GM19351 (cell line): ENCODE measurements around the gene ABI3BP.

Source experiments
- ATAC-seq: cut with Tn5 transposase; IDR thresholded peaks from one replicate; pipeline ENCODE4 v1.9.1; 2021; ENCODE audit warnings: mild to moderate bottlenecking, moderate library complexity; ENCODE audit not compliant: unreplicated experiment

Gene ABI3BP

GRCh38 chr3:100893590-100893989 lies 99.6 kb downstream of the ABI3BP start:
- ATAC-seq = no peak

DNA sequence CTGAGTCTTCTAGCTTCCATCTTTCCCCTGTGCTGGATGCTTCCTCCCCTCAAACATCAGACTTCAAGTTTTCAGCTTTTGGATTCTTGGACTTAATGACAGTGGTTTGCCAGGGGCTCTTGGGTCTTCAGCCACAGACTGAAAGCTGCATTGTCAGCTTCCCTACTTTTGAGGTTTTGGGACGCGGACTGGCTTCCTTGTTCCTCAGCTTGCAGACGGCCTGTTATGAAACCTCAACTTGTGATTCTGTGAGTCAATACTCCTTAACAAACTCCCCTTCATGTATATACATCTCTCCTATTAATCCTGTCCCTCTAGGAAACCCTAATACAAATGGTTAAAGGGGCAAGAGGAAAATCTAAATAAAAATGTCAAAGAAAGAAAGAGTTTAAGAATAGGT lies 100.1 kb downstream of the ABI3BP start:
- no peak for ATAC-seq

GRCh38 chr3:100891827-100892226 lies 101.4 kb downstream of the ABI3BP start:
- no peak for ATAC-seq

DNA sequence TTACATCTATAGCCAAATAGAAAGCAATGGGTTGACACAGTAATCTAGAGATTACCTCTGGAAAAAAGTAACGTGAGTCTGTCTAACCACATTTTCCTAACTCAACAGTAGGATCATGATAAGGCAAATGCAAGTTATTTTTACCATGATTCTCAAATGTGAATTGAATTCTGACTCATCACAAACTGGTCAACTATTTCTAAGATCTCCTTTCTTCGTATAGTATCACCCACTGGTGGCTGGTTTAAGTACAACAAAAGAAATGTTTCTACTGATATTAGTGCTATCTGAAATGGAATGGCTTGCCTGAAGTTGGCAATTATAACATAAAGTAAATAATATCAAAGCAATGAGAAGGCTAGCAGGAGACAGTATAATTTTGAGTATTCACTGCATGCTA lies 102.2 kb downstream of the ABI3BP start:
- no peak for ATAC-seq

GRCh38 chr3:100888881-100889280 lies 104.3 kb downstream of the ABI3BP start:
- no peak for ATAC-seq

GRCh38 chr3:100882571-100882984 lies 110.6 kb downstream of the ABI3BP start:
- ATAC-seq = no peak

DNA sequence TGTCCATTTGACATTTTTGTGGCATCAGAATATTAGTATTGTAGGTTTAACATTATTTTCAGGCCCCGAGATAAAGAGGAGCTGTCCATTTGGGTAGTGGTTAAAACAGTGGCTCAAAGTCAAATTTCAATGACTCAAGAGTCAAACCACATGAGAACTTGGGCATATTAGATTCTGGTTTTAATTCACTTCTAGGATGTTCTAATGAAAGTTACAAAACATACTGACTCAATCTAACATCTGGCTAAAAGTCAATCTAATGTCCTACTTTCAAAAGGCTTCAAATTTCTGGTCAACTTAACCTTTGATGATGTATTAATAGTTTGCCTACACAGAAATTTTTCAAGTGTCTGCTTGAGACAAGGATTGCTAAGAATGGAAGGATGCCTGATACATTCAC lies 112.4 kb downstream of the ABI3BP start:
- ATAC-seq = no peak

GRCh38 chr3:100880072-100880471 lies 113.1 kb downstream of the ABI3BP start:
- ATAC-seq = no peak

- no peak for ATAC-seq
These were observed 113.9 kb downstream of the ABI3BP start for GRCh38 chr3:100879195-100879810.

DNA sequence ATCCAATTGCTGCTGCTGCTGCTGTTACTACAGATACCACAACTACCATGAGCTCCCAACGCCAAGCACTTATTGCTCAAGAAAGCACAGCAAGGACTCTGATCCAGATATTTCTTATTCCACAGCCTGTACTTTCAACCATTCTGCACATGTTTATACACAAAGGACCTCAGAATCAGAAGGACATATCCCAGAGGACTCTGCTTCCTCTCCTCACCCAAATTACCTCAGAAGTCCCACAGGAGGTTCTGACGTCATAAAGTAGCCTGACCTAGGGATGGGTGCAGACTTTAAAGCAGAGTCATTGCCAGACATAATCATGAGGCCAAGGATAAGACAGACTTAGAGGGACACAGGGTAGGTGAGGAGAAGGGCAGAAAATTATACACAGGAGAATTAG lies 115.9 kb downstream of the ABI3BP start:
- no peak for ATAC-seq

GRCh38 chr3:100875239-100875638 lies 118.0 kb downstream of the ABI3BP start:
- ATAC-seq = no peak

DNA sequence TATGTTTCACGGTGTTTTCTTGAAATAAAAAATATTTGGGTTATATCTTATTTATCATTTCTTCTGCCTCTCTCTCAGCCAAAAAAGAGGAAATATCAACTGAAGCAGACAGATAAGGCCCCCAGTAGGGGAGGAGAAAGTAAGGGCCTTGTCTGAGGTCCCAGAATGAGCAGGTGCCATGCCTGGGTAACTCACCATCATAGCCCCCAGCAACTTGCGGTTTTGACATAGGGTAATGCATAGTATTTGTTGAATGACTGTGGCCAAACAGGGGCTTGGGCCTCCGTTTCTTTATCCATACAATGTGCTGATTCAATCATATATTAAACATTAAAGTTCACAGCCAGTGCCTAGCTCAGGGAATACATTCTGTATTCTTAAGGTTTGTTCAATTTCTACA lies 119.6 kb downstream of the ABI3BP start:
- no peak for ATAC-seq

- ATAC-seq = no peak
These were observed 121.9 kb downstream of the ABI3BP start for GRCh38 chr3:100871306-100871705.

GRCh38 chr3:100869787-100870186 lies 123.4 kb downstream of the ABI3BP start:
- no peak for ATAC-seq

DNA sequence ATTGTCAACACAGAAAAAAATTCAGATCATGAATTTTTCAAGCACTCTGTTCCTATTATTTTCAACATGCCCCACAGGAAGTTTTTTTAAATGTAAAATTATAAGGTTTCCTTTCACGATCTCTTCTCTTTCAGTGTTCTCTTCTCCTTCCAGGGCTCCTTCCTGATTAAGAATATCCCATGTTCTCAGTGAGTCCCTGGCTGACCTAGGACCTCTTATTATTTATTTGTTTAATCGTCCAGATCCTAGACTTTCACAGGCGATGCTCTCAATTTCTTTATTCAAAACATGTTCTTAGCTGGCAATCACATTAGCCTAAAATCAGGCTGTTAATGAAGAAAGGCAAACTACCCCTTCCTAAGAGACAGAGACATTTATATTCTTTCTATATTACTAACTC lies 124.3 kb downstream of the ABI3BP start:
- no peak for ATAC-seq

DNA sequence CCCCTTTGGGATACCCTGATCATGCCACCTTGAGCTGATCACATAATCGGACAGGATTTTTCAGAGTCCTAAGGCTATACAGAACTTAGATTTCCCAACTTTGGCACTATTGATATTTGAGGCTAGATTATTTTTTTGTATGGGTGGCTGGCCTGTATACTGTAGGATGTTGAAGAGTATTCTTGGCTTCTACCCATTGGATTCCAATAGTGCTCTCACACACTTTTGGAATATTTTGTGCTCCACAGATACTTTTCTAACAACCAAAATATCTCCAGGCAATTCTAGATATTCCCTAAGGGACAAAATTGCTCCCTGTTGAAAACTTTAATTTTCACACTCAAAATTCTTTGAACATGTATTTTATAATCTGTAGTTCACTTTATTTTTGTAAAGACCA lies 125.1 kb downstream of the ABI3BP start:
- no peak for ATAC-seq

GRCh38 chr3:100865442-100865841 lies 127.8 kb downstream of the ABI3BP start:
- no peak for ATAC-seq

GRCh38 chr3:100864471-100865250 lies 128.6 kb downstream of the ABI3BP start:
- no peak for ATAC-seq

- no peak for ATAC-seq
These were observed 135.4 kb downstream of the ABI3BP start for GRCh38 chr3:100857863-100858262.

GRCh38 chr3:100856821-100857220 lies 136.4 kb downstream of the ABI3BP start:
- no peak for ATAC-seq

- no peak for ATAC-seq
These were observed 140.4 kb downstream of the ABI3BP start for GRCh38 chr3:100852840-100853239.

GRCh38 chr3:100850701-100851100 lies 142.5 kb downstream of the ABI3BP start:
- no peak for ATAC-seq

- ATAC-seq = no peak
These were observed 143.1 kb downstream of the ABI3BP start for GRCh38 chr3:100850156-100850555.
